HG03060 (cell line): ENCODE results near the gene TMEM94.
"Not testable (repeated sequence)": the region's sequence is repeated elsewhere in the genome, so short reads cannot be mapped to it uniquely, and the experiment has no call there.

Experiments used
- ATAC-seq: cut with Tn5 transposase; IDR thresholded peaks from one replicate; pipeline ENCODE4 v1.9.1; 2021; ENCODE audit warnings: low read depth, moderate number of reproducible peaks; ENCODE audit not compliant: unreplicated experiment

The TMEM94 gene

GRCh38 chr17:75507733-75508719 lies 51.6 kb downstream of the TMEM94 start:
- no peak for ATAC-seq

- ATAC-seq = no peak
These were observed 52.5 kb downstream of the TMEM94 start for GRCh38 chr17:75508931-75509361.

- no peak for ATAC-seq
These were observed 53.3 kb downstream of the TMEM94 start for GRCh38 chr17:75509528-75510258.

- no peak for ATAC-seq
These were observed 54.8 kb downstream of the TMEM94 start for GRCh38 chr17:75511270-75511609.

GRCh38 chr17:75511610-75512575 lies 55.5 kb downstream of the TMEM94 start:
- no peak for ATAC-seq

- ATAC-seq = no peak
These were observed 56.6 kb downstream of the TMEM94 start for GRCh38 chr17:75512926-75513640.

GRCh38 chr17:75513641-75514000 lies 57.2 kb downstream of the TMEM94 start:
- ATAC-seq = no peak

- no peak for ATAC-seq
These were observed 58.0 kb downstream of the TMEM94 start for GRCh38 chr17:75514299-75514918.

- ATAC-seq = no peak
These were observed 58.6 kb downstream of the TMEM94 start for GRCh38 chr17:75514919-75515495.

GRCh38 chr17:75515496-75516254 lies 59.2 kb downstream of the TMEM94 start, which contains the start of gene CASKIN2:
Gene CASKIN2, minus strand, starts transcription at chr17:75515537. Its CDS starts 1,733 bp downstream, at chr17:75513804.
- no peak for ATAC-seq

GRCh38 chr17:75516255-75516618 lies 59.8 kb downstream of the TMEM94 start, which contains the start of gene TSEN54:
Gene TSEN54, plus strand, starts transcription at chr17:75516528. Its CDS starts 33 bp downstream, at chr17:75516561.
- no peak for ATAC-seq

GRCh38 chr17:75516619-75517296 lies 60.3 kb downstream of the TMEM94 start:
- no peak for ATAC-seq

- ATAC-seq = no peak
These were observed 60.9 kb downstream of the TMEM94 start for GRCh38 chr17:75517297-75517865.

- ATAC-seq = no peak
These were observed 61.8 kb downstream of the TMEM94 start for GRCh38 chr17:75518201-75518600.

GRCh38 chr17:75518983-75519537 lies 62.6 kb downstream of the TMEM94 start:
- ATAC-seq = no peak

- not testable (repeated sequence) for ATAC-seq
These were observed 64.0 kb downstream of the TMEM94 start for GRCh38 chr17:75520413-75520812.

- no peak for ATAC-seq
These were observed 64.9 kb downstream of the TMEM94 start for GRCh38 chr17:75521290-75521689.
